Myocyte (in vitro differentiated cells): ENCODE data around the gene PLXNB1. TPM values are rescaled to one million over a fixed set of nuclear protein-coding genes. Genes with fewer than 3 reads are reported as not detected.

ENCODE experiments used
- DNase-seq: peaks from one replicate; pipeline ENCODE4 v3.0.0-alpha.2; 2012; ENCODE audit warnings: low read depth
- total RNA-seq: library from RNA; depleted of rRNA; stranded (reverse); fragments of >200 nt; gene quantifications from 2 replicates; pipeline ENCODE4 v1.2.3, GENCODE V29; 2014

The PLXNB1 gene
- total RNA-seq, 1 donor from 2014 or later = 75.7 TPM

DNA sequence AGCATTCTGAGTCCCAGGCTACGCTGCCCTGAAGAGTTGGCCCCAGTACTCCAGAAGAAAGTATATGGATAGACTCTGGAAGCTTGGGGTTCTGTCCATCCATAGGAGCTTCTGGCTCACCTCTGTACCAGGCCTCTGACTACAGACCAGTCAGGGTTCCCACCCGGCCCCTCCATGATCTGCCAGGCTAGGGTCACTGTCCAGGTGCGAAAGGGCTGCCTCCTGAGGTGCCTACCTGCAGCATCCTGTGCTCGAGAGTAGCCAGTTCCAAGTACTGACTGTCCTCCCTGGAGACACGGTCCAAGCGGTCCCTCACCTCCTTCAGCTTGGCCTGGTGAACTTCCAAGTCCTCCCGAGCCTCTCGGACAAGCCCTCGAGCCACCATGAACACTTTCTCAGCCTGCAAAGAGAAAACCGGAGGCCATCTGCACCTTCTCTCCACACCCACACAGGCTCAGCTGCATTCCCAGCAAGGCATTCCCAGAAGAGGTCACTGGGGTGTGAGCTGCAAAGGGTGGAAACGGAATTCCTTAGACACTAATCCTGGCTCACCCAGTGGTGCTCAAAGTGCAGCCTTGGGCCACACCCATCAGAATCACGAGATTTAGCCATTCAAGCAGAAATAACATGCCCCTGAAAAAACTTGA, 3.7 kb upstream of the PLXNB1 start:
- peak; percentile 86 for DNase-seq

DNA sequence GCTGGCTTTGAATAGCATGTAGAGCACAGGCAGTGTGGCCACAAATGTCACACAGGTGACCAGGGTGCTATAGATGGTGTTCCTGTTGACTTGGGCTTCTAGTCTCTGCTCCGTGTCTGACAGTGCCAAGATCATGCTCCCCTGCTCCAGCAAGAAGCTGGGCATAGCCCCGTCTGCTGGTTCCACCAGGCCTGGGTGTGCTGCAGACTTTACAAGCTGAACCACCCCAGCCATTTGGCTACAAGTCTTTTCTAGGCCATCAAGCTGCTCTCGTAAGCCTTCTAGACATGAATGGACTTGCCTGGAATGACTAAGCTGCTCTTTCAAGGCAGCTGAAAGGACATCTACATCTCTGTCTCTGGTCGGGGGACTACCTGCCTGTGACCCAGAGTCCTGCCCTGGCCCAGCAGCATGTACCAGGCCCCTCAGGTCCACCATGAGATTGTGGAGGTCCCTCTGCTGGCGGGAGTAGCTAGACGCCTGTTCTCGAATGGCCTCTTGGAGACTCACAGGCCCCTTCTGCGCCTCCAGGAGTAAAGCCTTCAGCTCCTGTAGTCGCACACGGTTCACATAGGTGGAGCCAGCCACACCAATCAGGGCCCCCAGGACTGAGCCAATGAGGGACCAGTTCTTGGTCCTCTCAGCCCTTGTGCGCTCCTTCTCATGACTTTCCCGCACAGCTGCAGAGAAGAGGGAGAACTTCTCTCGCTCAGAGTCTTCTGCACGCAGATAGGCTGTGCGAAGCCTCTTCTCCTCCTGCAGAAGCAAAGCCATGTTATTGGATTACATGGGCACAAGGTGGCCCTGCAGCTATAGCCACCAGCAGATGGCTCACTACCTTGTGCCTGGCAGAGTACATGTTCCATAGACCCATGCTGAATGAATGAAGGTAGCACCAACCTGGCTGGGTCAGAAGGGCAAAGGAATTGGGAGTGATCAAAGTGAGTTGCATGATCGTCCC, 2.8 kb upstream of the PLXNB1 start:
- peak; percentile 26 for DNase-seq

DNA sequence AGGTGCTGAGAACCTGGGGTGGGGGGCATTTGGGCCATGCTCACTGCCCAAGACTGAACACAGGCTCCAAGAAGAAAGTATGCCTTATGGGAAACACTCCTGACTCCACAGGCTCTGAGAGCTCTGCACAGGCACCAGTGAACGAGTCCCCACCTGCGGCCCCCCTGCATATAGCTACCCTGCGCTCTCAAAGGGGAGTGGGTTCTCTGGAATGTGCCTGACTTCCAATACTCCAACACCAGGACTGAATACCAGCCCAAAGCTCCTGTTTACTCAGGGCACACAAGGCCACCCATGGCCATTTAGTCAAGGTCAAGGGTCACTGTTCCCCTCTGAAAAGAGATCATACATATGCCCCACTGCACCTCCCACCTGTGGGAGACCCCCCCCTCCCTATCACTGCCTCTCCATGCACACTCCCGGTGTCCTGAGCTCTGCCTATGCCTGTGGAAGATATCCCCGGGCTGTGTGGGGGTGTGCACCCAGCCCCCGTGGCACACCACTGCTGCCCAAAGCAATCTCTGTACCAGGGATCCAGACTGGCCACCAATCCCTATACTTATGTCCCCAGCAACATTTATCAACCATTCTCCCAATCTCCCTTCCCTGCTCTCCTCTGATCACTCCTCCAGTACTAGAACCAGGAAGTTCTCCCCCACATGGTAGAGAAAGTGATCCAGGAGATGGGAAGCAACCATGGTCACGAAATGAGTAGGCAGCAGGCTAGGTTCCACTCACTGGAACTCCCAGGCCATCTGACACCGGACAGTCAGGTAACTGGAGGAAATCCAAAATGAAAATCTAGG, 1.5 kb upstream of the PLXNB1 start:
- no peak for DNase-seq

DNA sequence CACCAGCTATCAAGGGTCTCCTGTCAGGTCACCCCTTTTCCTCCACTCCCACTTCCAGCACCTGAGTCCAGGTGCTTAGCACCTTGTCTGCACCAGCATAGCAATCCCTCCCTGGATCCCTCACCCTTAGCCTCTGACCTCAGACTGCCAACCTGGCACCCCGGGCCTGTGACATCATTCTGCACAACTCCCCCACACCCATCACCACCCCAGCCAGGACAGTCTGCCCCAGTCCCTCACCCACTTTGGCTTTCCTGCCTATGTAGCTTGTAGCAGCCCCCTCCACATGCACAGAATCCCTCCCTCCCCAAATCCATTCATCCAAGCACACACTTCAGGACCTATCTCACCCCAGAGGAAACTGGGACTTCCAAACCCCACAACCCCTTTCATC, 819 bp upstream of the PLXNB1 start:
- DNase-seq = no peak

DNA sequence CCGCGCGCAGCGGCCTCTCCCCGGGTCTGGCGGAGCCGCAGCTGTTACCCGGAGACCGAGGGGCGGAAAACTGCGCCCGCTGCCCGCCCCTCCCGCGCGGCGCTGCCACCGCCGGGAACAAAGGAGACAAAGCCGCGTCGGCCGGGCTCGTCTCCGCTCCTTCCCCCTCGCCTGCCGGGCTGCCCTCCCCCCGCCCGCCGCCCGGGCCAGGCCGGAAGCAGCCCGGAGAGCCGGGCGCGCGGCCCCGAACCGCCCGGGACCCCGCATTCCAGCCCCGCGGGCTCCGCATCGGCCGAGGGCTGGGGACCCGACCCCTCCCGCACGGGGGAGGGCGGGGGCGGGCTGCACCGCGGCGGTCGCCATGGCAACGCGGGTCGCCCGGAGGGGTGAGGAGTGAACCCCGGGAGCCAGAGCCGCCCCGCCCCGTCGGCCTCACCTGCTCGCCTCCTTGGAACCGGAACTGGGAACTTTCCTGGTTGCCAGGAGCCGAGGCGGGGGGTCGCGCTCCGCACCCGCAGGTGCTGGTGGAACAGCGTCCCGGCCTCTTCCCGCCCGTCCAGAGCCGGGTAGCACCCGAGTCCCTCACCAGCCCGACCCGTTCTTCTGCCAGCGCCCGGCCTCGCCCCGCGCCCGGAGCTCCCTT, 448 bp downstream of the PLXNB1 start:
- peak; percentile 69 for DNase-seq

DNA sequence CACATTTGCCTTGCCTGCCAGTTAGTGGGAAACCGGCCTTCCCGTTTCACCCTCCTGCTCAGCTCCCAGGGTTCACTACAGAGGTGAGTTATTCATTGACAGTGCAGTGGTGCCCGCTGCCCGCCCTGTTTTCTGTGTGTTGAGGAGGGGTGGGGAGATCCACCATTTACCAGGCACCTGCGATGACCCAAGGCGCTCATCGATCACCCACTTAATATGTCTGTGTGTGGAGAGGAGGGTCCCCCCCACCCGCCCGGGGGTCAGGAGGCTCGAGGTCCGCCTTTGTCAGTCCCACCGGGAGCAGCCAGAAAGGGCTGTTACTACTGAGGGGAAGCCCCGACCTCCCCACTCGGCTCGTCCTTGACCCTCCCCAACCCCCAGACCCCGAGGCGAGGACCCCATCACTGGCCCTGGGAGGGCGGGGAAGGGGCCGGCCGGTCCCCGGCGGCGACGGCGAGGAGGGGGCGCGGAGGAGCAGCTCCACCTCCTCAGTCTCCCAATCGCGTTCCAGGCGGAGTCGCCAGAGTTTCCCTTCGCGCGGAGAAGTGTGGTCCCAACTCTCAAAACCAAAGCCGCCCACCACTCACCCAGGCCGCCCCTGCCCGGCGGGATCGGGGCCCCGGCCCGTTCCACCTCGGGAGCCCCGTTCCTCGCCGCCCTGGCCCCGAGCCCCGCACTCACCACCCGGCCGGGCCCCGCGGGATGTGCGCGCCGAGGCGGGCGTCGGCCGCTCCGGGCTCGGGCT, 1.1 kb downstream of the PLXNB1 start:
- DNase-seq = peak; percentile 61

DNA sequence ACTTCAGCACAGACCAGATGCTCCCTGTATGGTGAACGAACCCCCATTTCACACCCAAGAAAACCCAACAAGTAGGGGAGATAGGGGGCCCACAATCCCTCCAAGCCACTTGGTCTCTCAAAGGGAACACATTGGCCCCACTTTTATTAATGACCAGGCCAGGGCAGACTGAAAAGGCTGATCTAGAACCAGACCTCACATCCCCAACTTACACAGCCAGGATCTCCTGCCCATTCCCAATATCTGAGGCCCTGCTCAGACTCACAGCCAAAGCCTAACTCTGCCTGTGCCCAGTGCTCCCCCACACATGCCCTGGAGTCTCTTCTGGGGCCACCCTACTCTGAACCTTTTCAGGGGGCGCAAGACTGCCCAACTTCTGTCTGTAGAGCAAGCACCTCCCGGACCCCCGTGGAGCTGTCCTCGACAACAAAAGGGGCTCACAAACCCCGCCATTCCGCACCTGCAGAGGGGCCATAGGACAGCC, 1.8 kb downstream of the PLXNB1 start:
- DNase-seq = no peak

DNA sequence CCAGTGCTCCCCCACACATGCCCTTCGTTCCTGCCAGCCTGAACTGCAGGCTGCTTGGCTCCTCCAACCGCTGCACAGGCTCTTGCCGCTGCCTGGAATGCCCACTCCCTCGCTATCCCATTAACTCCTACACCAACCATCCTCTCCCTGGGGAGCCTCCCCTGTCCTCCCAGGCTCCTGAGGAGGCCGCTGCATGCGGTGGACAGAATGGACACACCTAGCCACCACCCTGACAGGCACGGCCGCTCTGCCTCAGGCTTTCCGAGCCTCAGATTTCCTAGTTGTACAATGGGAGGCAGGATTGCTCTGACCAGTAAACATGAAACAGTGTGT, 2.3 kb downstream of the PLXNB1 start:
- DNase-seq = peak; percentile 53

DNA sequence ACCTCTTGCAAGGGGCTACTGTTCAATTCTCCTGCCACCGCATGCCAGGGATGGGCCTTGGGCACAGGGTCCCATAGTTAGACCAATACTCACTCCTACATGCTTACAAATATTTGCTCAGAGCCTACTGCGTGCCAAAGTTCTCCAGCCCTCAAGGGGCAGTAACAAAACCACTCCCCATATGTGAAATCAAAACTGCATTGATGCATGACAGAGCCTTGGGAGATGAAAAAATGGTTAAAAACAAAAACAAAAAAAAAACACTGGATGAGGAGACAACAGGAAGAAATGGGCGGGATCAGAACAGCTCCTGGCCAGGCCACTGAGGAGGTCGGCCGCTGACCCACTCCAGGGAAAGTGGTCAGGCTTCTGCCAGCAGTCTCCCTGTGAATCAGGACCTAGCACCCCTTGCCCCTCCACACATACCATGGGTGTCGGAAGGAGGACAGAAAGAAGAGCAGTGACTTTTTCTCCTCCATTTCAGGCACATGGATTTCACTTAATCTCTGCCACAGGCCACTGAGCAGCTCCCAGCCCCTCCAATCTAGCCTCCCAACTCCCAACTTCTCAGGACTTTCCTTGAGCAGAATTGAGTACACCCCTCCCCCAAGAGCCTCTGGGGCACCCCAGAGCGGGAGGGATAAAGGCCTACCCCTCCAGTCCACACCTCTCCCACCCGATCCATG, 2.8 kb downstream of the PLXNB1 start:
- peak; percentile 28 for DNase-seq

DNA sequence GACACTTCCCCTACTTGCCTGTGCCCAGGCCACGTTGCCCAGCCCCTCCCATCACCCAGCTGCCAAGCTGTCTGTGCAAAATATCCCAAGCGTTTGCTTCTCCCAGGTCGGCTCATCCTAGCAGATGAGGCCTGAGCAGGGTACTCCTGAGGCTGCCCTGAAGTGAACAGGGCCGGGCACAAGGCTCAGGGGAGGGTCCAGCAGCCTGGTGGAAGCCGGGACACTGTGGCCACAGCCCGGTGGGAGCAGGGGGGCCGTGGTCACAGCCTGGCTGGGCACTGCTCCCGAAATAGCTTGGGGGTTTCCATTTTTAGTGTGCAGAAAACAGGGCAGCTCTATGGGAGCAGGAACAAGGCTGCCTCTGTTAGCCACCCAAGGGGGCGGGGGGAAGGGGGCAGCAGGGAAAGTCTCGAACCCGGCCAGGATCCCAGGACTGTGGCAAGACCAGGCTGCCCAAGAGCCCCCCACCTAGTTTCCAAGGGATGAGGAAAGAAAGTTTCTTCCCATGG, 3.4 kb downstream of the PLXNB1 start:
- DNase-seq = peak; percentile 87

DNA sequence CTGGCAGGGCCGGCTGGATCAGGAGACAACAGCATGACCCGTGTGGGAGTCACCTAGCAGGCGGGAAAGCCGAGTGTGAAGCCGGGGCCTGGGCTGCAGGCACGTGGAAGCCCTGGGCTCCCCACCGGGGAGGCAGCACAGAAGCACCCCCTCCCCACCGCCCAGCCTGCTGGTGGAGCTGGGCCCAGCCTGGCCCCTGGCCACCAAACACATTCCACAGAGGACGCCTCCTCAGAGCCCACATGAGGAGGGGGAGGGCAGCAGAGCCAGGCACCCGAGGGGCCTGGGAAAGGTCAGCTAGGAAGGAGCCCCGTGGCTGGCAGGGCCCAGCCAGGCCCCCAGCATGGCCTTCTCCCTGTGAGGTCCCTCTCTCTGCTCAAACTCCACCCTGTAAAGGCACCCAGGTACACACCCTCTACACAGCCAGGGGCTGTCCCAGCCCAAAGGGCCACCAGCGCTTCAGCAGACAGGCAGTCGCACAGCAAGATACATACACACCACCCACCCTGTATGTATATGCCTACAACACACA, 4.5 kb downstream of the PLXNB1 start:
- no peak for DNase-seq

DNA sequence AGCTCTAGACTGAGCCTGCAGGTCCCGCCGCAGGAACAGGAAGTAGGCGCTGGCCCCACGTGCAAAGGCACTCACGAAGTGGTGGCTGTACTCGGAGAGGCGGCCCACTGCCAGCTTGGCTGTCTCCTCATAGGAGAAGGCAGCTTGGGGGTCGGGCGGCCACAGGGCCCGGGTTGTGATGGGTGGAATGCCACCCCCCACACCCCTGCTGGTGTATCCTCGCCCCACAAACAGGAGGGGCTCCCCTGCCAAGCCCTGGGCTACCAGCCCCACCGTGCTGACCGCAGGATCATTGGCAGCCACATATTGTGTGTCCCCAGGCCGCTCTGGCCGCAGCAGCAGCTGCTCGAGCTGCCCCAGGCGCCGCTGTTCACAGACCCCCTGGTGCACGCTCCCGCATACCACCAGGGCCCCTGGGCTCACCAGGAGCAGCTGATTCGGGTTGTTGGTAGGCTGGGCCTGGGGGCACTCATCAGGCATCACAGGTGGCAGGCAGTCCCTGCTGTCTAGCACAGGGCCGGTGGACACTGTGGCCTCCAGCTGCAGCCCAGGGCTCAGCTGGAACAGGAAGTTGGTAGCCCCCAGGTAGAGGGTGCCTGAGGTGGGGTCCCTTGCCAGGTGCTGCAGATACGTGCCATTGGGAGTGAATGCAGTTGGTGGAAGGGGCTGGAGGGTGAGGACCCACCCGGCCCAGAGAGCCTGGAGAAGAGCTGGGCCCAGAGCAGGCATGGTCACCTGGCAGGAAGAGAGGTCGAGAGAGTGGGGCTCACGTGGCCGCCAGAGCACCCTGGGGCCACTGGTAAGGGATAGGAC, 5.8 kb downstream of the PLXNB1 start:
- DNase-seq = peak; percentile 78

DNA sequence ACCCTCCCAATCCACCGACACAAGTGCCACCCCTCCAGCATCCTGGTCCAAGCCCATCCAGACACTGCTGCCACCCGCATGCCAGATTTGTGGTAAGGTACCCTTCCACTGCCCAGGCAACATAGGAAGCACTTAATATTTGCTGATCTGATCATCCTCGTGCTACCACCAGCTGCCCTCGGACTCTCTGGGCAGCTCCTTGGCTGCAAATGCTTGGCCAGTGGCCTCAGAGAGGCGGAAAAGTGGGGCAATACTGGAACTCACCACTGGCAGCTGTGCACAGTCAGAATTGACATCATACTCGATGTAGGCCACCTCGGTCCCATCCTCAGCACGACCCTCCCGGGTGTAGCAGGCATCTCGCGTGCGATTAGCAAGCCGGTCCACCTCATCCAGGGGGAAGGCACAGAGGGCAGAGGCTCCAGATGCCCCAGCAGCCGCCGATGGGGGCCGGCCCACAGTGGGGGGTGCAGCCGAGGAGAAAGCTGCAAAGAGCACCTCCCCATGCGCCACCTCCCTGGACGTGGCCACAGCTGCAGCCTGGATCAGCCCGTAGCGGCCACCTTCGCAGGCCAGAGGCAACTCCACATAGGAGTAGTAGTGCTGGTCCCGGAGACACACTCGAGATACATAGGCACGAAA, 6.5 kb downstream of the PLXNB1 start:
- peak; percentile 78 for DNase-seq

DNA sequence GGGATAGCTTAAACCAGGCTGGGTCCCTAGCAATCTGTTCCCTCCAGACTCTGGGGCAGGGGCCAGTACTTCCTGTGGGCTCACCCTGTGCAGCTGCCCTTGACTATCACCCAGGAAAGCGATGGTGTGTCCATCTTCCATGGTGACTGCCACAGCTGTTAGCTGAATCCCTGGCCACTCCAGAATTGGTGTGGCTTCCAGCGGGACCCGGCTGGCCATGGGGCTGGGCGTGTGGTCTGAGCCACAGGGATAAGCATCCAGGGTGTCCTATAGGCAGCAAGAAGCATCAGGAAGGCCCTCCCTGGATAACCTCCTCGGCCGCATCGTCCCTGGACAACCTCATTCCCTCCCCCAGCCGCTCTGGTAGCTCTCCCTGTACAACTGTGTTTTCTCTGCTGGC, 7.2 kb downstream of the PLXNB1 start:
- DNase-seq = peak; percentile 97

DNA sequence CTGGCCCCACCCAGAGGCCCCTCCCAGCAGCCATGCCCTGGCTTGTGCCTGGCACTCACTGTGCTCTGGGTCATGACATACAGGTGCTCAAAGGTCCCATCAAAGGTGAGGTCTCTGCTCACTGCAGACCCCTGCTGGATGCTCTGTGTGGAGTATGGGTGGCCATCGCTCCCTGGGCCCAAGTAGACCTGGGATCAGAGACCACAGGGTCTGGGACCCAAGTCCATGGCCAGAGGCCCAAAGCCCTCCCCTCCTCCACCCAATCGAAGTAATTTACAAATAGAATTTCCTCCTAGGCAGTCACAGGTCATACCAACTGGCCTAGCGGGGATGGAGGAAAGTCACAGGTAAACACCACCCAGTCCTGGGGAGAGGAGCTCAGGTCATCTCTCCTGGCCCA, 7.6 kb downstream of the PLXNB1 start:
- no peak for DNase-seq

DNA sequence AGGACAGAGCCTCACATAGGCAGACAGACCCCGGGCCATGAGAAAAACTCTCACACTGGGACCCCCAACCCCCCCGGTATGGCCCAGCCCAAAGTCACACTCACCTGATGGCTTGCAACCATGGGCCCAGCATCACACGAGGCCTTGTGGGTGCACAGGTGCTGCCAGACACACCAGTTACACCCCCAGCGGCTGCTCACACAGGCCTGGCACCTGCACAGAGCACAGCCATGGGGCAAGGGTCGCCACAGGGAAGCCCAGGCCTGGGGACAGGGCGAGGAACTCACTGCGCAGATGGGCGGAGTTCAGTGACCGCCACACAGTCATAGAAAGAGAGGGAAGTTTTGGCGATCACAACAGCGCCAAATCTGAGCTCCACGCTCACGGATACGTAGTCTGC, 9.3 kb downstream of the PLXNB1 start:
- DNase-seq = no peak

DNA sequence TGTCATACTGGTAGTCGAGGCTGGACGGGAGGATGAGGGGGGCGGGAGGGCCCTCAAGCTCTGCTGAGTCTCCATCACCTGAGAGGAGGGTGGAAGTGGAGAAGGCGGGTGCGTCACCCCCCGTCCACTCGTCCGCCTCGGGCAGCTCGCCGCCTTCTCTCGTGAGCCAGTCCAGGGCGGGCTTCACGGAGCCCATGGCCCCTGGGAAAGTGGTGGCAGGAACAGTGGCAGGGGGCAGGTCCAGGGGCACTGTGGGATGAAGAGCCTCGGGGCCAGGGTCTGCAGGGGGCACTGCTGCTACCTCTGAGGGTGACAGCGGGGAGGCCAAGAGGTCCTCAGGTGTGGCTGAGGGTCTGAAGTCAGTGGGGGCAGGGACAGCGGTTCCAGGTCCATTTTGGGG, 10.3 kb downstream of the PLXNB1 start:
- no peak for DNase-seq

DNA sequence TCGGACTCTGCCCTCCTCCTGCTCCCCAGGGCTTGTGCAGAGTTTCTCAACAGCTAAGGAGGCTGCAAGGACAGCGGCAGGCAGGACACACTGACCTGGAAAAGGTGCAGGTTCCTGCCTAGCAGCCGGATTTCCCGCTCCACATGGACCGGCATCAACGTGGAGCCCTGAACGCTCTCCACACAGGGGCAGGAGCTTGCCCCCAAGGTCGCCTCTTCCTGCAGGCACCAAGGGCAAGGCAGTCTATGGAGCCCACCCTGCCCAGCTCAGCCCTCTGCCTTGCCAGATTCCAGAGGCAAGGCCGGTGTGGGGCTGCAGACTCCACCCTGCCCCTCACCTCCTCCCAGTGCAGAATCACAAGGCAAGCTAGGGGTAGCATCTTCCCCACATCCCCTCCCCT, 10.7 kb downstream of the PLXNB1 start:
- DNase-seq = no peak
